Measurements from ENCODE around the gene NALCN.

- no peak for TF ChIP-seq CTCF (conservative IDR thresholded peaks at IDR 0.05; ENCODE audit: low read depth, low read length)
- no peak for TF ChIP-seq EZH2 (IDR thresholded peaks at IDR 0.05; ENCODE audit: borderline replicate concordance, low read depth, low read length, poor library complexity, severe bottlenecking)
These were observed 89.6 kb downstream of the NALCN start for GRCh38 chr13:101326710-101327109.
